Natural killer cell (primary cell): Measurements from ENCODE around the gene HEXD. TPM values are rescaled to one million over a fixed set of nuclear protein-coding genes. Genes with fewer than 3 reads are reported as not detected.

Experiments
- ATAC-seq, 3 donors: fragments of 150-1000 bp in 2 of 3; fragments of 200-7000 bp in 1 of 3; cut with Tn5 transposase; 1 replicate in 1 of 3; 2 replicates in 2 of 3; pipeline ENCODE4 v1.10.0; 2021; ENCODE audit warnings: mild to moderate bottlenecking in 2 of 3, moderate library complexity in 2 of 3
- DNase-seq, 2 donors: peaks; one replicate each; pipeline versions ENCODE4 v3.0.0 to v3.0.0-alpha.2; 2013 to 2021; ENCODE audit warnings: mixed read lengths in 1 of 2
- H3K27ac ChIP-seq: one replicate; pipeline ENCODE4 v1.5.1; 2013; ENCODE audit warnings: mild to moderate bottlenecking, low read length
- H3K27me3 ChIP-seq: one replicate; pipeline ENCODE4 v1.6.1; 2013; ENCODE audit warnings: low read length; ENCODE audit not compliant: control insufficient read depth, insufficient read depth
- H3K36me3 ChIP-seq: one replicate; pipeline ENCODE4 v1.6.1; 2013; ENCODE audit warnings: low read length; ENCODE audit not compliant: control insufficient read depth, insufficient read depth
- H3K4me1 ChIP-seq: one replicate; pipeline ENCODE4 v1.6.1; 2013; ENCODE audit warnings: low read length; ENCODE audit not compliant: control insufficient read depth, insufficient read depth
- H3K4me3 ChIP-seq: one replicate; pipeline ENCODE4 v1.5.1; 2013; ENCODE audit warnings: low read length
- H3K9me3 ChIP-seq: one replicate; pipeline ENCODE4 v1.6.1; 2013; ENCODE audit warnings: low read length; ENCODE audit not compliant: control insufficient read depth, insufficient read depth
- H3K27ac Mint-ChIP-seq, 2 donors: one replicate each; pipeline ENCODE4 v1.8.0; 2022; ENCODE audit warnings: mild to moderate bottlenecking in 2 of 2, mixed read lengths in 2 of 2, moderate library complexity in 1 of 2
- H3K27me3 Mint-ChIP-seq, 2 donors: one replicate each; pipeline ENCODE4 v1.8.0; 2022; ENCODE audit warnings: low read depth in 2 of 2, mixed read lengths in 2 of 2
- H3K36me3 Mint-ChIP-seq: one replicate; pipeline ENCODE4 v1.8.0; 2022; ENCODE audit warnings: mixed read lengths
- H3K4me1 Mint-ChIP-seq, 2 donors: one replicate each; pipeline ENCODE4 v1.8.0; 2022; ENCODE audit warnings: mixed read lengths in 2 of 2
- H3K4me3 Mint-ChIP-seq: one replicate; pipeline ENCODE4 v1.8.0; 2022; ENCODE audit warnings: mild to moderate bottlenecking, moderate library complexity, mixed read lengths
- H3K9me3 Mint-ChIP-seq, 2 donors: one replicate each; pipeline ENCODE4 v1.8.0; 2022; ENCODE audit warnings: mixed read lengths in 2 of 2
- CTCF ChIP-seq: fragments of 200-600 bp; IDR thresholded peaks from one replicate; pipeline ENCODE4 v1.8.0; 2022; ENCODE audit warnings: antibody characterized with exemption
- WGBS: methylation state at CpG from one replicate; pipeline ENCODE4 v1.1.7; 2013; ENCODE audit warnings: missing lambda C conversion rate; ENCODE audit not compliant: insufficient coverage; 5-methylcytosine and 5-hydroxymethylcytosine counted together
- intact Hi-C: fragments of 100-400 bp; cut with micrococcal nuclease; formaldehyde crosslinking; loops from one replicate; pipeline ENCODE4 v1.14.2; 2022
- total RNA-seq, 4 donors: library from RNA; stranded (reverse); fragments of 120-200 nt in 1 of 4; gene quantifications; one replicate each; pipeline versions ENCODE4 v1.2.3 to v1.2.4, GENCODE V29; 2013 to 2022

HEXD gene
- total RNA-seq, 3 donors from 2014 or later (not counting 1 experiment from before 2014, with no cell fraction given) = 35.7 to 57.4 (median 51.5) TPM

GRCh38 chr17:82385559-82386254 is 32.4 kb upstream of the HEXD start:
- Mint-ChIP-seq H3K36me3 (no peaks in the 10 kb centered on the region), H3K27me3 (peaks cover 0 to 9% of the 10 kb centered on the region in 2 donors), H3K9me3 (no peaks in the 10 kb centered on the region), H3K27ac (no peak overlapping the region), H3K4me1 (peaks cover 0 to 13% of the 10 kb centered on the region in 2 donors), H3K4me3 (no peak overlapping the region)
- Histone ChIP-seq H3K9me3 (no peaks in the 10 kb centered on the region), H3K27me3 (peaks cover 15% of the 10 kb centered on the region), H3K36me3 (no peaks in the 10 kb centered on the region), H3K27ac (no peak overlapping the region), H3K4me3 (no peak overlapping the region), H3K4me1 (peaks cover 5% of the 10 kb centered on the region)
- no peak for TF ChIP-seq CTCF
- intact Hi-C loops = no loop called here
- 59% methylated on average over 21 of the region's 26 CpGs for WGBS
- ATAC-seq = no peak
- DNase-seq = no peak

GRCh38 chr17:82386255-82386831 is 31.8 kb upstream of the HEXD start:
- no peaks in the 10 kb centered on the region for H3K36me3 Mint-ChIP-seq
- peaks cover 0 to 9% of the 10 kb centered on the region in 2 donors for H3K4me1 Mint-ChIP-seq
- no peaks in the 10 kb centered on the region for H3K36me3 ChIP-seq
- no peak overlapping the region for H3K4me3 ChIP-seq
- H3K27ac ChIP-seq = no peak overlapping the region
- TF ChIP-seq CTCF = no peak
- H3K27me3 Mint-ChIP-seq = peaks cover 0 to 6% of the 10 kb centered on the region in 2 donors
- intact Hi-C loops = no loop called here
- DNase-seq (no peak), ATAC-seq (no peak)
- H3K9me3 ChIP-seq = no peaks in the 10 kb centered on the region
- peaks cover 15% of the 10 kb centered on the region for H3K27me3 ChIP-seq
- no peak overlapping the region for H3K27ac Mint-ChIP-seq
- 72% methylated on average over 11 of the region's 17 CpGs for WGBS
- no peak overlapping the region for H3K4me3 Mint-ChIP-seq
- peaks cover 5% of the 10 kb centered on the region for H3K4me1 ChIP-seq
- H3K9me3 Mint-ChIP-seq = no peaks in the 10 kb centered on the region

- no peak for TF ChIP-seq CTCF
- peaks cover 5% of the 10 kb centered on the region for H3K4me1 ChIP-seq
- H3K27me3 ChIP-seq = peaks cover 15% of the 10 kb centered on the region
- no peak overlapping the region for H3K27ac ChIP-seq
- Mint-ChIP-seq H3K27me3 (peaks cover 0 to 5% of the 10 kb centered on the region in 2 donors), H3K4me3 (no peak overlapping the region), H3K27ac (no peak overlapping the region), H3K4me1 (peaks cover 0 to 7% of the 10 kb centered on the region in 2 donors), H3K36me3 (no peaks in the 10 kb centered on the region), H3K9me3 (no peaks in the 10 kb centered on the region)
- no peaks in the 10 kb centered on the region for H3K9me3 ChIP-seq
- peaks cover 3% of the 10 kb centered on the region for H3K36me3 ChIP-seq
- WGBS = 47% methylated on average over 38 of the region's 38 CpGs
- DNase-seq (no peak), ATAC-seq (no peak)
- H3K4me3 ChIP-seq = no peak overlapping the region
- intact Hi-C loops = no loop called here
Measured at GRCh38 chr17:82386881-82387704, 31.1 kb upstream of the HEXD start.
